Measurements from ENCODE around the gene GPR42.
"Not testable (repeated sequence)": the region's sequence is repeated elsewhere in the genome, so short reads cannot be mapped to it uniquely, and the experiment has no call there.

The GPR42 gene

GRCh38 chr19:35351411-35352176 lies 19.3 kb upstream of the GPR42 start:
- H3K4me3 Mint-ChIP-seq = no peak overlapping the region
- H3K27ac Mint-ChIP-seq = no peak overlapping the region
- H3K9me3 Mint-ChIP-seq = no peaks in the 10 kb centered on the region
- no peaks in the 10 kb centered on the region for H3K36me3 Mint-ChIP-seq (ENCODE audit: low read depth)
- H3K4me1 Mint-ChIP-seq (ENCODE audit: low read depth) = peaks cover 22% of the 10 kb centered on the region
- no peak for DNase-seq (ENCODE audit: low spot score)
- no peaks in the 10 kb centered on the region for H3K27me3 Mint-ChIP-seq (ENCODE audit: low read depth)

GRCh38 chr19:35352177-35352447 lies 18.8 kb upstream of the GPR42 start:
- no peaks in the 10 kb centered on the region for H3K27me3 Mint-ChIP-seq (ENCODE audit: low read depth)
- DNase-seq (ENCODE audit: low spot score) = no peak
- H3K9me3 Mint-ChIP-seq = no peaks in the 10 kb centered on the region
- no peaks in the 10 kb centered on the region for H3K36me3 Mint-ChIP-seq (ENCODE audit: low read depth)
- peaks cover 17% of the 10 kb centered on the region for H3K4me1 Mint-ChIP-seq (ENCODE audit: low read depth)
- no peak overlapping the region for H3K27ac Mint-ChIP-seq
- no peak overlapping the region for H3K4me3 Mint-ChIP-seq

DNA sequence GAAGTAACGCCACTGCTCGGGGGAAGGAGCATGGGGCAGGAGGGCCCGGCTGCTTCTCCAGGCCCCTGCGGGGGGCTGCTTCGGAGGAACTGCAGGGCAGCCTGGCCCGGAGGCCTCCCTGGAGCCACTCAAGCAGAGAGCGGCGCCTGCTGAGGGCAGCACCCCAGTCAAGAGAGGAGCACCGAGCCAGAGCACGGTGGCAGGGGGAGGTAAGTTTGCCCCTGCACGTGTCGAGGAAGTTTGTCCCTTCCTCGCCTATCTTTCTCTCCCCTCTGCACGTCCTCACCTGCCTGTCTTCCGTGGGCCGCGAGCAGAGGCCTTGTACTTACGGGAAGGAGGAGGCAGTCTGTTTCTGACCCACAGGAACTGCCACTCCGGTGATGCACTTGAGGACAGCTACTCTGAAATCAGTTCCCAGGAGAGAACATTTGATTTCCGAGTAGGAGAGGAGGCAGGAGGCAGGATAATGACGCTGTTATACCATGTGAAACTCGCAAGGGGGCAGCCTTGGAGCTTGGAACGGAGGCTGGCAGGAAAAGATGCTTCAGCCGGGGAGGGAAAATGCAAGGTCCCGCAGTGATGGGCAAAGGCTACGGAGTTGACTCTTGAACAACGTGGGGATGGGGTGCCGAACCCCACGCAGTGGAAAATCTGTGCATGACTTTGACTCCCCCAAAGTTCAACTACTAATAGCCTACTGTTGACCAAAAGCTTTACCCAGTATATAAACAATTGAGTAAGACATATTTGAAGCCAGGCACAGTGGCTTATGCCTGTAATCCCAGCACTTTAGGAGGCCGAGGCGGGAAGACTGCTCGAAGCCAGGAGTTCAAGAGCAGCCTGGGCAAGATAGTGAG lies 18.2 kb upstream of the GPR42 start:
- Mint-ChIP-seq H3K27me3 (ENCODE audit: low read depth) (no peaks in the 10 kb centered on the region), H3K27ac (no peak overlapping the region), H3K4me1 (ENCODE audit: low read depth) (peaks cover 13% of the 10 kb centered on the region), H3K36me3 (ENCODE audit: low read depth) (no peaks in the 10 kb centered on the region), H3K4me3 (no peak overlapping the region), H3K9me3 (no peaks in the 10 kb centered on the region)
- peak; percentile 71 for DNase-seq (ENCODE audit: low spot score)

GRCh38 chr19:35353635-35354034 lies 17.2 kb upstream of the GPR42 start:
- peaks cover 14% of the 10 kb centered on the region for H3K4me1 Mint-ChIP-seq (ENCODE audit: low read depth)
- no peaks in the 10 kb centered on the region for H3K9me3 Mint-ChIP-seq
- DNase-seq (ENCODE audit: low spot score) = no peak
- no peak overlapping the region for H3K27ac Mint-ChIP-seq
- H3K27me3 Mint-ChIP-seq (ENCODE audit: low read depth) = no peaks in the 10 kb centered on the region
- H3K4me3 Mint-ChIP-seq = no peak overlapping the region
- H3K36me3 Mint-ChIP-seq (ENCODE audit: low read depth) = no peaks in the 10 kb centered on the region

- no peaks in the 10 kb centered on the region for H3K9me3 Mint-ChIP-seq
- no peak for DNase-seq (ENCODE audit: low spot score)
- H3K27ac Mint-ChIP-seq = no peak overlapping the region
- H3K4me3 Mint-ChIP-seq = no peak overlapping the region
- no peaks in the 10 kb centered on the region for H3K27me3 Mint-ChIP-seq (ENCODE audit: low read depth)
- H3K4me1 Mint-ChIP-seq (ENCODE audit: low read depth) = peaks cover 14% of the 10 kb centered on the region
- H3K36me3 Mint-ChIP-seq (ENCODE audit: low read depth) = no peaks in the 10 kb centered on the region
These were observed 16.0 kb upstream of the GPR42 start for GRCh38 chr19:35354898-35355297.

DNA sequence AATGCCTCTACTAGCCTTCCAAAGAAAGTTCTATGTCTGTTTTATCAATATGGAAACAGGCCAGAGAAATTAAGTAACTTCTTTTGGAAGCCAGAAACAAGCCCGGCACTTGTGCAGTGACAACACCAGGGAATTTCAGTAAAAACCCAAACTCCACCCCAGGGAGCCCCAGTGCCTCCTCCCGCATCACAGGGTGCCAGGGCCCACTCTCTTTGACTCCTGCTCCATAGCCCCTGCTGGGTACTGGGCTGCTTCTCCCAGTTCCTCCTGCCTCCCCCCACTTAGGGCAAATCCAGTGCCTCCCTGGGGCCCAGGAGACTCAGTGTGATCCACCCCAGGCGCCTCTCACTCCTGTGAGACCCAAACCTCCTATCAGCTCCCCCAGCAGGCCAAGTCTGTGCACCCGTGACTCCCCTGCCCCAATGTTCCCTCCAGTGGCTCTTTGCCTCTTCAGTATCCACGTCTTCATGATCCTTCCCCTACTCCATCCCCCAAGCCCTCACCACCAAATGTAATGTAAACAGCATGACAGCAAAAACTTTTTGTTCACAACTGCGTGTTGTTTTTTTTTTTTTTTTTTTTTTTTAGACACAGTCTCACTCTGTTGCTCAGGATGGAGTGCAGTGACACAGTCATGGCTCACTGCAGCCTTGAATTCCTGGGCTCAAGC lies 14.9 kb upstream of the GPR42 start:
- DNase-seq (ENCODE audit: low spot score) = no peak
- Mint-ChIP-seq H3K4me3 (no peak overlapping the region), H3K27ac (no peak overlapping the region), H3K36me3 (ENCODE audit: low read depth) (no peaks in the 10 kb centered on the region), H3K4me1 (ENCODE audit: low read depth) (peaks cover 14% of the 10 kb centered on the region), H3K9me3 (no peaks in the 10 kb centered on the region), H3K27me3 (ENCODE audit: low read depth) (no peaks in the 10 kb centered on the region)

GRCh38 chr19:35357867-35358573 lies 12.8 kb upstream of the GPR42 start, which contains the start of gene FFAR3:
FFAR3 (plus strand) TSS chr19:35358460; CDS start chr19:35358891, 431 bp downstream.
- H3K36me3 Mint-ChIP-seq (ENCODE audit: low read depth) = no peaks in the 10 kb centered on the region
- no peak for DNase-seq (ENCODE audit: low spot score)
- H3K27ac Mint-ChIP-seq = peak within 1 kb of the TSS; percentile 14
- peak within 1 kb of the TSS; percentile 2 for H3K4me3 Mint-ChIP-seq
- no peaks in the 10 kb centered on the region for H3K27me3 Mint-ChIP-seq (ENCODE audit: low read depth)
- no peaks in the 10 kb centered on the region for H3K9me3 Mint-ChIP-seq
- peaks cover 9% of the 10 kb centered on the region for H3K4me1 Mint-ChIP-seq (ENCODE audit: low read depth)

- H3K27me3 Mint-ChIP-seq (ENCODE audit: low read depth); H3K4me3 Mint-ChIP-seq; H3K4me1 Mint-ChIP-seq (ENCODE audit: low read depth); H3K9me3 Mint-ChIP-seq; DNase-seq (ENCODE audit: low spot score); H3K27ac Mint-ChIP-seq; H3K36me3 Mint-ChIP-seq (ENCODE audit: low read depth): not testable (repeated sequence)
These were observed 12.0 kb upstream of the GPR42 start for GRCh38 chr19:35358834-35359233.

DNA sequence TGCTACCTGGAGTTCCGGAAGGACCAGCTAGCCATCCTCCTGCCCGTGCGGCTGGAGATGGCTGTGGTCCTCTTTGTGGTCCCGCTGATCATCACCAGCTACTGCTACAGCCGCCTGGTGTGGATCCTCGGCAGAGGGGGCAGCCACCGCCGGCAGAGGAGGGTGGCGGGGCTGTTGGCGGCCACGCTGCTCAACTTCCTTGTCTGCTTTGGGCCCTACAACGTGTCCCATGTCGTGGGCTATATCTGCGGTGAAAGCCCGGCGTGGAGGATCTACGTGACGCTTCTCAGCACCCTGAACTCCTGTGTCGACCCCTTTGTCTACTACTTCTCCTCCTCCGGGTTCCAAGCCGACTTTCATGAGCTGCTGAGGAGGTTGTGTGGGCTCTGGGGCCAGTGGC lies 11.5 kb upstream of the GPR42 start:
- not testable (repeated sequence) for H3K27ac Mint-ChIP-seq; H3K36me3 Mint-ChIP-seq (ENCODE audit: low read depth); DNase-seq (ENCODE audit: low spot score); H3K27me3 Mint-ChIP-seq (ENCODE audit: low read depth); H3K4me1 Mint-ChIP-seq (ENCODE audit: low read depth); H3K4me3 Mint-ChIP-seq; H3K9me3 Mint-ChIP-seq

DNA sequence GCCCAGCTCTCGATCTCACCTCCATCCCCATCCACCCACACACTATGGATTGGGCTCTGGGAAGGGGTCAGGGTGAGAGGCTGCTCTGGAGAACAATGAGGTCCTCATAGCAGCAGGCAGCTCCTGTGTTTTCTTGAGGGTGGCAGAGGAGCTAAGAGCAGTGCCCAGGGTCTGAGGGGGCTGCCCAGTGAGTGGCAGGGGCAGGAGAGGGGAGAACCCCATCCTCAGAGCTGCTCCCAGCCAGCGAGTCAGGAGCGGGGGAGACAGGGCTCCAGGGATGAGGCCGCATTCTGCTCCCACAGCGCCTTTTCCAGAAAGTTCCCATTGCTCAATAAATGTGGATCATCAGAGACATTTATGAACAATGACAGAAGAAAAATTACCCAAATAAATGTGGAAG lies 10.8 kb upstream of the GPR42 start:
- not testable (repeated sequence) for H3K4me1 Mint-ChIP-seq (ENCODE audit: low read depth); DNase-seq (ENCODE audit: low spot score); H3K9me3 Mint-ChIP-seq; H3K27ac Mint-ChIP-seq; H3K36me3 Mint-ChIP-seq (ENCODE audit: low read depth); H3K27me3 Mint-ChIP-seq (ENCODE audit: low read depth); H3K4me3 Mint-ChIP-seq

GRCh38 chr19:35360880-35361420 lies 9.9 kb upstream of the GPR42 start:
- Mint-ChIP-seq H3K27ac (no peak overlapping the region), H3K4me1 (ENCODE audit: low read depth) (peaks cover 9% of the 10 kb centered on the region), H3K4me3 (no peak overlapping the region), H3K9me3 (no peaks in the 10 kb centered on the region), H3K36me3 (ENCODE audit: low read depth) (no peaks in the 10 kb centered on the region), H3K27me3 (ENCODE audit: low read depth) (peaks cover 4% of the 10 kb centered on the region)
- no peak for DNase-seq (ENCODE audit: low spot score)

- Mint-ChIP-seq H3K36me3 (ENCODE audit: low read depth) (no peaks in the 10 kb centered on the region), H3K9me3 (no peaks in the 10 kb centered on the region), H3K4me1 (ENCODE audit: low read depth) (peaks cover 9% of the 10 kb centered on the region), H3K27ac (no peak overlapping the region), H3K4me3 (no peak overlapping the region), H3K27me3 (ENCODE audit: low read depth) (peaks cover 7% of the 10 kb centered on the region)
- DNase-seq (ENCODE audit: low spot score) = no peak
These were observed 8.4 kb upstream of the GPR42 start for GRCh38 chr19:35362261-35363000.

DNA sequence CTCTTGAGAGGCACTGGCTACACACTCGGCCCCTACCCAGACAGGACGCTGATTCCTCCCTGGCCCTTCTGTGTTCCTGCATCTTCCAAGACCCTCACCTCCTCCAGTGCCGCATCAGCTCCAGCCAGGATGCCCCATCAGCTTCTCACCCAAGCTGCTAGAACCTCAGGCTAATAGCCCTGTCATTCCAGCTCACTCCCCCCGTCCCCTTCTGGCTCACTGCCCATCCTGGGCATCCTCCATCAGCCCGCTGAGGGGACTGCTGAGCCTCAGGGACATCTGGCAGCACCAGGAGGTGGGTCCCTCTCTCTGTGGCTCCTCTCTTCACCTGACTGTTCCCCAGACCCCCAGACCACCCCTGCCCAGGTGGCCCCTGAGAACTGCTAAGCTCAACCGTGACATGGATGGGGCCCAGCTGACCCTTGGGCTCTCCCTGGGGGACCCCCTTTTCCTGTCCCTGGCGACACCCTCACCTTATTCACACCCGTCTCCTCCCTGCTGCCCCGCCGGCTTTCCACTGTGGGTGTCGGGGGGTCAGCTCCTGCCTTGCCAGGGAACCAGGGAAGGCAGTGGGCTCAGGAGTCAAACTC lies 7.8 kb upstream of the GPR42 start:
- Mint-ChIP-seq H3K9me3 (no peaks in the 10 kb centered on the region), H3K4me1 (ENCODE audit: low read depth) (peaks cover 3% of the 10 kb centered on the region), H3K27me3 (ENCODE audit: low read depth) (peaks cover 13% of the 10 kb centered on the region), H3K4me3 (no peak overlapping the region), H3K36me3 (ENCODE audit: low read depth) (no peaks in the 10 kb centered on the region), H3K27ac (no peak overlapping the region)
- DNase-seq (ENCODE audit: low spot score) = no peak

Data from T-helper 2 cell treated with Interferon-gamma antibody and Interleukin-4, amounts not matched to agents 5 μg/mL and 100 μg/mL, for 36 hours (primary cell).